GM12872 (cell line): ENCODE measurements around the gene MCF2L.

Source experiments
- CTCF ChIP-seq: IDR thresholded peaks from 3 replicates; pipeline ENCODE4 v1.5.1; 2011; ENCODE audit warnings: low read depth, mild to moderate bottlenecking, low read length, moderate library complexity; ENCODE audit not compliant: insufficient read depth

MCF2L gene

GRCh38 chr13:112938680-112939079, 30.3 kb upstream of the MCF2L start:
- no peak for TF ChIP-seq CTCF

- TF ChIP-seq CTCF, result no peak
Measured at GRCh38 chr13:112940236-112940635, 28.8 kb upstream of the MCF2L start.

- TF ChIP-seq CTCF, result no peak
Measured at GRCh38 chr13:112941349-112941748, 27.7 kb upstream of the MCF2L start.

GRCh38 chr13:112942689-112943308, 26.2 kb upstream of the MCF2L start:
- peak; percentile 95 for TF ChIP-seq CTCF

GRCh38 chr13:112943309-112944125, 25.5 kb upstream of the MCF2L start:
- no peak for TF ChIP-seq CTCF

- TF ChIP-seq CTCF, result no peak
Measured at GRCh38 chr13:112947796-112948195, 21.2 kb upstream of the MCF2L start.

GRCh38 chr13:112951674-112952371, 17.2 kb upstream of the MCF2L start:
- no peak for TF ChIP-seq CTCF
